C4-2B (cell line): ENCODE results near the gene RTBDN.

Experiments
- ZFX ChIP-seq: fragments of 450-650 bp; IDR thresholded peaks from 2 replicates; pipeline ENCODE4 v1.6.1; 2017
- TF ChIP-seq, protein P1 (sequence below): fragments of 450-650 bp; conservative IDR thresholded peaks from 2 replicates; pipeline ENCODE4 v1.5.1; 2017; ENCODE audit warnings: mild to moderate bottlenecking

- TF ChIP-seq, protein P1, sequence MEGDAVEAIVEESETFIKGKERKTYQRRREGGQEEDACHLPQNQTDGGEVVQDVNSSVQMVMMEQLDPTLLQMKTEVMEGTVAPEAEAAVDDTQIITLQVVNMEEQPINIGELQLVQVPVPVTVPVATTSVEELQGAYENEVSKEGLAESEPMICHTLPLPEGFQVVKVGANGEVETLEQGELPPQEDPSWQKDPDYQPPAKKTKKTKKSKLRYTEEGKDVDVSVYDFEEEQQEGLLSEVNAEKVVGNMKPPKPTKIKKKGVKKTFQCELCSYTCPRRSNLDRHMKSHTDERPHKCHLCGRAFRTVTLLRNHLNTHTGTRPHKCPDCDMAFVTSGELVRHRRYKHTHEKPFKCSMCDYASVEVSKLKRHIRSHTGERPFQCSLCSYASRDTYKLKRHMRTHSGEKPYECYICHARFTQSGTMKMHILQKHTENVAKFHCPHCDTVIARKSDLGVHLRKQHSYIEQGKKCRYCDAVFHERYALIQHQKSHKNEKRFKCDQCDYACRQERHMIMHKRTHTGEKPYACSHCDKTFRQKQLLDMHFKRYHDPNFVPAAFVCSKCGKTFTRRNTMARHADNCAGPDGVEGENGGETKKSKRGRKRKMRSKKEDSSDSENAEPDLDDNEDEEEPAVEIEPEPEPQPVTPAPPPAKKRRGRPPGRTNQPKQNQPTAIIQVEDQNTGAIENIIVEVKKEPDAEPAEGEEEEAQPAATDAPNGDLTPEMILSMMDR, result no peak
- no peak for TF ChIP-seq ZFX
Observed at GRCh38 chr19:12784871-12785430, 49.4 kb downstream of the RTBDN start.
